Colonic mucosa (tissue), 4 donors: ENCODE results near the gene PATJ. TPM values are rescaled to one million over a fixed set of nuclear protein-coding genes. Genes with fewer than 3 reads are reported as not detected.

ENCODE experiments used
- DNase-seq: peaks from one replicate; pipeline ENCODE4 v3.0.0-alpha.2; 2020
- H3K27ac ChIP-seq: fragments of 200-600 bp; one replicate; pipeline ENCODE4 v1.8.0; 2021
- H3K27me3 ChIP-seq: fragments of 200-600 bp; one replicate; pipeline ENCODE4 v1.8.0; 2021
- H3K36me3 ChIP-seq: fragments of 200-600 bp; one replicate; pipeline ENCODE4 v1.8.0; 2021
- H3K4me1 ChIP-seq: fragments of 200-600 bp; one replicate; pipeline ENCODE4 v1.8.0; 2021; ENCODE audit warnings: mild to moderate bottlenecking
- H3K4me3 ChIP-seq: fragments of 200-600 bp; one replicate; pipeline ENCODE4 v1.8.0; 2021
- H3K9ac ChIP-seq, 2 donors: one replicate each; pipeline ENCODE4 v1.7.0; 2013; ENCODE audit warnings: control low read depth in 2 of 2, low read depth in 2 of 2, low read length in 2 of 2
- H3K9me3 ChIP-seq: fragments of 200-600 bp; one replicate; pipeline ENCODE4 v1.8.0; 2021
- intact Hi-C: fragments of 100-400 bp; cut with DNase I; formaldehyde crosslinking; loops from one replicate; pipeline ENCODE4 v1.14.1; 2022
- total RNA-seq, 2 donors: library from RNA; stranded (reverse); fragmentation: NEBNext Ultra II Directional in 1 of 2; extraction: Animal tissue kit (Norgen Biotek cat#: 25700) in 1 of 2; gene quantifications; one replicate each; pipeline ENCODE4 v1.2.1, GENCODE V29; 2021
- TF ChIP-seq, protein P1 (sequence below): fragments of 200-600 bp; IDR thresholded peaks from one replicate; pipeline ENCODE4 v1.8.0; 2022; ENCODE audit warnings: antibody characterized with exemption, mild to moderate bottlenecking
- donor health status: healthy.
- donor health status: DM: no; HTN: no; CAD: no.
- donor health status: DM: no; HTN: no; CAD: no.

The PATJ gene
- total RNA-seq, 2 donors from 2014 or later = 65.6 to 69.0 TPM

GRCh38 chr1:61976566-61976965, 234.3 kb downstream of the PATJ start:
- Histone ChIP-seq H3K27me3 (no peaks in the 10 kb centered on the region), H3K4me1 (no peaks in the 10 kb centered on the region), H3K9ac (no peak overlapping the region), H3K9me3 (no peaks in the 10 kb centered on the region), H3K36me3 (no peaks in the 10 kb centered on the region), H3K27ac (no peak overlapping the region), H3K4me3 (no peak overlapping the region)
- TF ChIP-seq, protein P1, sequence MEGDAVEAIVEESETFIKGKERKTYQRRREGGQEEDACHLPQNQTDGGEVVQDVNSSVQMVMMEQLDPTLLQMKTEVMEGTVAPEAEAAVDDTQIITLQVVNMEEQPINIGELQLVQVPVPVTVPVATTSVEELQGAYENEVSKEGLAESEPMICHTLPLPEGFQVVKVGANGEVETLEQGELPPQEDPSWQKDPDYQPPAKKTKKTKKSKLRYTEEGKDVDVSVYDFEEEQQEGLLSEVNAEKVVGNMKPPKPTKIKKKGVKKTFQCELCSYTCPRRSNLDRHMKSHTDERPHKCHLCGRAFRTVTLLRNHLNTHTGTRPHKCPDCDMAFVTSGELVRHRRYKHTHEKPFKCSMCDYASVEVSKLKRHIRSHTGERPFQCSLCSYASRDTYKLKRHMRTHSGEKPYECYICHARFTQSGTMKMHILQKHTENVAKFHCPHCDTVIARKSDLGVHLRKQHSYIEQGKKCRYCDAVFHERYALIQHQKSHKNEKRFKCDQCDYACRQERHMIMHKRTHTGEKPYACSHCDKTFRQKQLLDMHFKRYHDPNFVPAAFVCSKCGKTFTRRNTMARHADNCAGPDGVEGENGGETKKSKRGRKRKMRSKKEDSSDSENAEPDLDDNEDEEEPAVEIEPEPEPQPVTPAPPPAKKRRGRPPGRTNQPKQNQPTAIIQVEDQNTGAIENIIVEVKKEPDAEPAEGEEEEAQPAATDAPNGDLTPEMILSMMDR = no peak
- intact Hi-C loops = no loop called here
- DNase-seq = no peak

GRCh38 chr1:61978796-61979195, 236.5 kb downstream of the PATJ start:
- Histone ChIP-seq H3K9ac (no peak overlapping the region), H3K27me3 (no peaks in the 10 kb centered on the region), H3K4me3 (no peak overlapping the region), H3K4me1 (no peaks in the 10 kb centered on the region), H3K27ac (no peak overlapping the region), H3K36me3 (no peaks in the 10 kb centered on the region), H3K9me3 (no peaks in the 10 kb centered on the region)
- TF ChIP-seq, protein P1 = no peak
- no peak for DNase-seq
- intact Hi-C loops = no loop called here

- intact Hi-C loops = no loop called here
- H3K9me3 ChIP-seq = no peaks in the 10 kb centered on the region
These were observed 237.4 kb downstream of the PATJ start for GRCh38 chr1:61979729-61980128.

GRCh38 chr1:61980561-61980960, 238.3 kb downstream of the PATJ start:
- DNase-seq = no peak
- H3K27me3 ChIP-seq = no peaks in the 10 kb centered on the region
- intact Hi-C loops = no loop called here
- no peaks in the 10 kb centered on the region for H3K4me1 ChIP-seq
- no peaks in the 10 kb centered on the region for H3K9me3 ChIP-seq
- no peaks in the 10 kb centered on the region for H3K36me3 ChIP-seq
- TF ChIP-seq, protein P1 = no peak
- no peak overlapping the region for H3K4me3 ChIP-seq
- H3K27ac ChIP-seq = no peak overlapping the region
- no peak overlapping the region for H3K9ac ChIP-seq

More at GRCh38 chr1:61979729-61980128, 237.4 kb downstream of the PATJ start:
- Histone ChIP-seq H3K4me1 (no peaks in the 10 kb centered on the region), H3K27ac (no peak overlapping the region), H3K4me3 (no peak overlapping the region), H3K27me3 (no peaks in the 10 kb centered on the region), H3K9ac (no peak overlapping the region), H3K36me3 (no peaks in the 10 kb centered on the region)
- TF ChIP-seq, protein P1 = no peak
- no peak for DNase-seq

GRCh38 chr1:61981870-61982660, 239.8 kb downstream of the PATJ start:
- intact Hi-C loops = no loop called here
- TF ChIP-seq, protein P1 = no peak
- no peaks in the 10 kb centered on the region for H3K9me3 ChIP-seq
- H3K4me3 ChIP-seq = no peak overlapping the region
- no peaks in the 10 kb centered on the region for H3K4me1 ChIP-seq
- H3K27me3 ChIP-seq = no peaks in the 10 kb centered on the region
- H3K36me3 ChIP-seq = no peaks in the 10 kb centered on the region
- no peak overlapping the region for H3K27ac ChIP-seq
- DNase-seq = no peak
- H3K9ac ChIP-seq = no peak overlapping the region
